ENCODE measurements around the gene MET.

MET gene

DNA sequence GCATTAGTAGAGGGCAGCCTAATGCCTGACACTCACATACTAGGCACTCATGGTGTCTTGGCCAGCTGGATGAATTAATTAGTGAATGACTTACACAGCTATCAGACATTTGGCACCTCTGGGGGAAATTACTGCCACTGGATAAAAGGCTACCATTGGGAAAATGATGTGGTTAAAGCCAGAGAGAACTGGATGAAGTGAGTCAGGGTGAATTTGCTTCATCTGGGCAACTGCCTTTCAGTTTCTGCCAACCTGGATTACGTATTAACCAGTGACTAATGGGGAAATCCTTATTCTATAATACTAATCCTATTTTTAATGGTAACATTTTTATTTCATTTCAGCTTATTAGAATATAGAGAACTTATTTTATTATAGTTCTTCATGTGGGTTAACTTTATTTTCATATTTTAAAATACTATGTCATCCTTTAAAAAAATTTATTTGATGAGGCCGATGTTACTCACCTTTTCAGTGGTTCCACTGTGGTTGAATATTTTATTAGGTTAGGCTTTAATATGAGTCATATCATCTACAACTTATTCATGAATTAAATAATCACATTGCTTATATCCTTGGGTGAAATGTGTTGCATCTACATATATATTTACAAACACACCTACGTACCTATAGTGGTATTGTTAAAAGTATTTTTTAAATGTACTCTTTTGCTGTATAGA is 104.8 kb downstream of the MET start:
- no peak overlapping the region for H3K27ac ChIP-seq
- H3K9me3 ChIP-seq (ENCODE audit: severe bottlenecking): no peaks in the 10 kb centered on the region
- no peaks in the 10 kb centered on the region for H3K27me3 ChIP-seq (ENCODE audit: insufficient read depth, low read depth, severe bottlenecking)
- TF ChIP-seq, protein P1, sequence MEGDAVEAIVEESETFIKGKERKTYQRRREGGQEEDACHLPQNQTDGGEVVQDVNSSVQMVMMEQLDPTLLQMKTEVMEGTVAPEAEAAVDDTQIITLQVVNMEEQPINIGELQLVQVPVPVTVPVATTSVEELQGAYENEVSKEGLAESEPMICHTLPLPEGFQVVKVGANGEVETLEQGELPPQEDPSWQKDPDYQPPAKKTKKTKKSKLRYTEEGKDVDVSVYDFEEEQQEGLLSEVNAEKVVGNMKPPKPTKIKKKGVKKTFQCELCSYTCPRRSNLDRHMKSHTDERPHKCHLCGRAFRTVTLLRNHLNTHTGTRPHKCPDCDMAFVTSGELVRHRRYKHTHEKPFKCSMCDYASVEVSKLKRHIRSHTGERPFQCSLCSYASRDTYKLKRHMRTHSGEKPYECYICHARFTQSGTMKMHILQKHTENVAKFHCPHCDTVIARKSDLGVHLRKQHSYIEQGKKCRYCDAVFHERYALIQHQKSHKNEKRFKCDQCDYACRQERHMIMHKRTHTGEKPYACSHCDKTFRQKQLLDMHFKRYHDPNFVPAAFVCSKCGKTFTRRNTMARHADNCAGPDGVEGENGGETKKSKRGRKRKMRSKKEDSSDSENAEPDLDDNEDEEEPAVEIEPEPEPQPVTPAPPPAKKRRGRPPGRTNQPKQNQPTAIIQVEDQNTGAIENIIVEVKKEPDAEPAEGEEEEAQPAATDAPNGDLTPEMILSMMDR (IDR thresholded peaks at IDR 0.05; ENCODE audit: low read depth, low read length): no peak
- no peak for DNase-seq
- H3K36me3 ChIP-seq: no peaks in the 10 kb centered on the region
- no peak overlapping the region for H3K4me3 ChIP-seq (ENCODE audit: low read depth, low read length)

DNA sequence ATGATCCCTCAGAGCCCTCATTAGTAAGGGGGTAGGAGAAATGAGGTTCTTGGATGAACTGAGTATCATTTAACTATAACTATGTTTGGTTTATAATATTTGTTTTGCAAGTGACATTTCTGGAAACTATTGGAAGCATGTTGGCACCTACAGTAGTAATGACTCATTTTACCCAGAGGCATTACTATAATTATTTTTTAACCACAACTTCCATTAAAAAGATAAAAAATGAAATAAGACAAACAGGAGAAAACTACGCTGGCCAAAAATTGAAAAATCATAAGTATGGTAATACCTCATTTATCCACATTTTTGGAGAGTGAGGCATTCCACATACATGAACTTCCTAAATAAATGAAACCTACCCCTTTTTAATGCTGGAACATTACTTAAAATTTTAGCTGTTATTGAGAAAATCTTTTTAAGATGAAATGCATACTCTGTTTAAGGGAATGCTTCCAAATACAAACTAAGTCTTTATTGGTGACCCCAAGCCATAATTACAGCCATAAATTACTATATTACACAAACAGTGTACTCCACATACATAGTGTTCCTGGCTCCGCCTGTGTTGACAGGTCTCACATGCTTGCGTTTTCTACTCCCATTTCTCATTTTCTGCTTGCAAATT is 105.8 kb downstream of the MET start:
- Histone ChIP-seq H3K4me3 (ENCODE audit: low read depth, low read length) (no peak overlapping the region), H3K36me3 (no peaks in the 10 kb centered on the region), H3K9me3 (ENCODE audit: severe bottlenecking) (no peaks in the 10 kb centered on the region), H3K27ac (no peak overlapping the region), H3K27me3 (ENCODE audit: insufficient read depth, low read depth, severe bottlenecking) (no peaks in the 10 kb centered on the region)
- no peak for DNase-seq
- TF ChIP-seq, protein P1 (IDR thresholded peaks at IDR 0.05; ENCODE audit: low read depth, low read length): no peak

DNA sequence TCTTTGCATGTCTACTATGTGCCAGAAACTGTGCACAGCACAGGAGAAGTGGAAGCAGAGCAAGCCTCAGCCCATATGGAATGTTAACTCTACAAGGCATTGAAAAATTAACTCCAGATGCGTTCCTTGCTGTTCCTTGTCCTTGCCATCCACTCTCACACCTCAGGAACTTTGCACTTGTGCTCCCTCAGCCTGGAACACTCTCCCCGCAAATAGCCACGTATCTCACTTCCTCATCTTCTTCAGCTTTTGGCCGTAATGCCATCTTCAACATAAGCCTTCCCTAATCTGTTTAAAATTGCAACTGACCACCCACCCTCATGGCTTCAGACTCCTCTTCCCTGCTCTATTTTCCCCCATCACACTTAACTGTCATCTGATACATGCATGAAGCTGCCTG is 107.2 kb downstream of the MET start:
- Histone ChIP-seq H3K27ac (no peak overlapping the region), H3K27me3 (ENCODE audit: insufficient read depth, low read depth, severe bottlenecking) (no peaks in the 10 kb centered on the region), H3K4me3 (ENCODE audit: low read depth, low read length) (no peak overlapping the region), H3K36me3 (no peaks in the 10 kb centered on the region), H3K9me3 (ENCODE audit: severe bottlenecking) (no peaks in the 10 kb centered on the region)
- TF ChIP-seq, protein P1 (IDR thresholded peaks at IDR 0.05; ENCODE audit: low read depth, low read length): no peak
- DNase-seq: no peak

DNA sequence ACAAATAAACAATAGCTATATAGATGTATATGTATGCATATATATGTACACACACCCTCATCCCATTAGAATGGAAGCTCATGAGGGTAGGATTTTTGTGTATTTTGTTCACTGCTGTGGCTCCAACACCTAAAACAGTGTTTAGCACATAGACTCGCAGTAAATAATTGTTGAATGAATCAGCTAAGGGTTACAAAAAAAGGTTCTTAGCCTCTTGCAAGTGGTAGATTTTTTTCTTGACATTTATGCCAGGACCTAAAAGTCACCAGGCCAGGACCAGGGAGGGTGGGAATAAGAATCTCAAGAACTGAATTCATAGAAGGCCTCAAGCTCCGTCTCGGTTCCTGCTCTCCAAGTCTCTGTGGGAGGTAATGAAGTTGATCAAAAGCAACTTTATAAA is 107.9 kb downstream of the MET start:
- no peak for DNase-seq
- H3K4me3 ChIP-seq (ENCODE audit: low read depth, low read length): no peak overlapping the region
- H3K27ac ChIP-seq: no peak overlapping the region
- no peaks in the 10 kb centered on the region for H3K9me3 ChIP-seq (ENCODE audit: severe bottlenecking)
- H3K27me3 ChIP-seq (ENCODE audit: insufficient read depth, low read depth, severe bottlenecking): no peaks in the 10 kb centered on the region
- no peaks in the 10 kb centered on the region for H3K36me3 ChIP-seq
- TF ChIP-seq, protein P1 (IDR thresholded peaks at IDR 0.05; ENCODE audit: low read depth, low read length): no peak

DNA sequence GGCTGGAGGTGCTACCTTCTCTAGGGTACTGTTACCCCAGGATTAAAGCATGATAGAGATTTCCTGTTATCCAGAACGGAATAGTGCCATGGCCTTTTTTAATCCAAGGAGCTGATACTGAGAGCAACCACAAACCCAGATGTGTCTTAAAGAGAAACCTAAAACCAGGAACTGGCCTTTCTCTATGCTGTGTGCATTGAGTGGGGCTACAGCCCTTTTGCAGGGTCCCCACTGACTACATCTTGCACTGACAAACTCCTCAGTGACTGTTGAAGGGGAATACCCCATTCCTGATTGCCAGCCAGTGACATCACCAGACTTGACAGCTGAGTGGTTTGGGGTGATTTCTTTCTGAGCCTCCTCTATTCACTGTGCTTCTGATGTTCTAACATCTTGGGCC is 108.5 kb downstream of the MET start:
- no peak for DNase-seq
- no peaks in the 10 kb centered on the region for H3K36me3 ChIP-seq
- no peak overlapping the region for H3K27ac ChIP-seq
- H3K27me3 ChIP-seq (ENCODE audit: insufficient read depth, low read depth, severe bottlenecking): no peaks in the 10 kb centered on the region
- TF ChIP-seq, protein P1 (IDR thresholded peaks at IDR 0.05; ENCODE audit: low read depth, low read length): no peak
- no peak overlapping the region for H3K4me3 ChIP-seq (ENCODE audit: low read depth, low read length)
- no peaks in the 10 kb centered on the region for H3K9me3 ChIP-seq (ENCODE audit: severe bottlenecking)
